ENCODE data around the gene TNPO1. TPM values are rescaled to one million over a fixed set of nuclear protein-coding genes. Genes with fewer than 3 reads are reported as not detected.

TNPO1 gene
- total RNA-seq, 1 donor from 2014 or later, result 316 TPM

DNA sequence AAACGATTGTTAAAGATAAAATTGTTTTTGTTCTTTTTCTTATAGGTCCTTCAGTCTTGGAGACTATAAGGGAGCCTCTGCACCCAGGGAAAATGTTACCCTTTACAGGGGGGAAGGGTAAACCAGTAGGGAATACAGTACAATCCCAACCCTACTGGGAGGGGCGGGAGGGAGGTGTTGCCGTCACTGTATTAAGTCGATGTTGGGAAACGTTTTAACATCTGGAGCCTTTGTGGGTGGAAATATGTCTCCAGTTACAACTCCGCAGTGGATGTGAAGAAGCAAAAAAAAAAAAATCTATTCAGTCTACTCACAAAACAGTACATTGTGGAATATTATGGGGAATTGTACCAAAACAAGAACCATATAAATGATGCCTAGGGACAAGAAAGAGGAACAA is 92.2 kb downstream of the TNPO1 start:
- peaks cover 35% of the 10 kb centered on the region for H3K36me3 Mint-ChIP-seq

GRCh38 chr5:72917371-72917776 is 100.9 kb downstream of the TNPO1 start:
- Histone ChIP-seq H3K4me2 (no peak overlapping the region), H3K9ac (no peak overlapping the region), H3F3A (ENCODE audit: low read depth) (peaks cover 14% of the 10 kb centered on the region), H3K27ac (no peak overlapping the region), H3K4me1 (no peaks in the 10 kb centered on the region), H3K4me3 (no peak overlapping the region), H3K9me3 (ENCODE audit: low read depth) (no peaks in the 10 kb centered on the region), H3K27me3 (no peaks in the 10 kb centered on the region), H3K79me2 (ENCODE audit: low read depth) (no peaks in the 10 kb centered on the region), H4K20me1 (ENCODE audit: low read depth) (no peaks in the 10 kb centered on the region), H3K36me3 (peaks cover 6% of the 10 kb centered on the region), H2AFZ (replicated peaks) (no peak overlapping the region)
- no peak for DNase-seq (ENCODE audit: low spot score)
- TF ChIP-seq EZH2phosphoT487 (IDR thresholded peaks at IDR 0.05) (no peak), EZH2 (IDR thresholded peaks at IDR 0.05) (no peak)
- TF ChIP-seq, protein P1, sequence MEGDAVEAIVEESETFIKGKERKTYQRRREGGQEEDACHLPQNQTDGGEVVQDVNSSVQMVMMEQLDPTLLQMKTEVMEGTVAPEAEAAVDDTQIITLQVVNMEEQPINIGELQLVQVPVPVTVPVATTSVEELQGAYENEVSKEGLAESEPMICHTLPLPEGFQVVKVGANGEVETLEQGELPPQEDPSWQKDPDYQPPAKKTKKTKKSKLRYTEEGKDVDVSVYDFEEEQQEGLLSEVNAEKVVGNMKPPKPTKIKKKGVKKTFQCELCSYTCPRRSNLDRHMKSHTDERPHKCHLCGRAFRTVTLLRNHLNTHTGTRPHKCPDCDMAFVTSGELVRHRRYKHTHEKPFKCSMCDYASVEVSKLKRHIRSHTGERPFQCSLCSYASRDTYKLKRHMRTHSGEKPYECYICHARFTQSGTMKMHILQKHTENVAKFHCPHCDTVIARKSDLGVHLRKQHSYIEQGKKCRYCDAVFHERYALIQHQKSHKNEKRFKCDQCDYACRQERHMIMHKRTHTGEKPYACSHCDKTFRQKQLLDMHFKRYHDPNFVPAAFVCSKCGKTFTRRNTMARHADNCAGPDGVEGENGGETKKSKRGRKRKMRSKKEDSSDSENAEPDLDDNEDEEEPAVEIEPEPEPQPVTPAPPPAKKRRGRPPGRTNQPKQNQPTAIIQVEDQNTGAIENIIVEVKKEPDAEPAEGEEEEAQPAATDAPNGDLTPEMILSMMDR (IDR thresholded peaks at IDR 0.05), result no peak
- Mint-ChIP-seq H3K27ac (no peak overlapping the region), H3K4me1 (no peaks in the 10 kb centered on the region), H3K36me3 (peaks cover 3% of the 10 kb centered on the region), H3K27me3 (ENCODE audit: insufficient read depth, low read depth) (no peaks in the 10 kb centered on the region), H3K4me3 (no peak overlapping the region), H3K9me3 (no peaks in the 10 kb centered on the region)

More for the DNA sequence above, 92.2 kb downstream of the TNPO1 start:
- Mint-ChIP-seq H3K4me3 (no peak overlapping the region), H3K27ac (no peak overlapping the region), H3K27me3 (ENCODE audit: insufficient read depth, low read depth) (no peaks in the 10 kb centered on the region), H3K9me3 (no peaks in the 10 kb centered on the region), H3K4me1 (no peaks in the 10 kb centered on the region)
- Histone ChIP-seq H3K79me2 (ENCODE audit: low read depth) (no peaks in the 10 kb centered on the region), H4K20me1 (ENCODE audit: low read depth) (no peaks in the 10 kb centered on the region), H3K9me3 (ENCODE audit: low read depth) (no peaks in the 10 kb centered on the region), H3K4me2 (no peak overlapping the region), H3K4me1 (no peaks in the 10 kb centered on the region), H3K27ac (no peak overlapping the region), H3F3A (ENCODE audit: low read depth) (no peaks in the 10 kb centered on the region), H2AFZ (replicated peaks) (no peak overlapping the region), H3K27me3 (no peaks in the 10 kb centered on the region), H3K4me3 (no peak overlapping the region), H3K9ac (no peak overlapping the region), H3K36me3 (peaks cover 15% of the 10 kb centered on the region)
- no peak for DNase-seq (ENCODE audit: low spot score)
- TF ChIP-seq, protein P1 (IDR thresholded peaks at IDR 0.05), result no peak
- no peak for TF ChIP-seq EZH2 (IDR thresholded peaks at IDR 0.05)
- TF ChIP-seq EZH2phosphoT487 (IDR thresholded peaks at IDR 0.05), result no peak

GRCh38 chr5:72920690-72921502 is 104.4 kb downstream of the TNPO1 start:
- no peaks in the 10 kb centered on the region for H3K36me3 ChIP-seq
- no peaks in the 10 kb centered on the region for H4K20me1 ChIP-seq (ENCODE audit: low read depth)
- peaks cover under 1% of the 10 kb centered on the region for H3K9me3 Mint-ChIP-seq
- H3K27ac Mint-ChIP-seq, result no peak overlapping the region
- no peak overlapping the region for H2AFZ ChIP-seq (replicated peaks)
- no peaks in the 10 kb centered on the region for H3K27me3 Mint-ChIP-seq (ENCODE audit: insufficient read depth, low read depth)
- no peak overlapping the region for H3K4me3 Mint-ChIP-seq
- peak; percentile 8 for DNase-seq (ENCODE audit: low spot score)
- H3K4me2 ChIP-seq, result no peak overlapping the region
- no peaks in the 10 kb centered on the region for H3K4me1 ChIP-seq
- H3K27me3 ChIP-seq, result no peaks in the 10 kb centered on the region
- H3K79me2 ChIP-seq (ENCODE audit: low read depth), result no peaks in the 10 kb centered on the region
- H3K4me1 Mint-ChIP-seq, result no peaks in the 10 kb centered on the region
- no peak overlapping the region for H3K4me3 ChIP-seq
- no peak overlapping the region for H3K9ac ChIP-seq
- H3K36me3 Mint-ChIP-seq, result no peaks in the 10 kb centered on the region
- TF ChIP-seq, protein P1 (IDR thresholded peaks at IDR 0.05), result peak; percentile 53
- TF ChIP-seq EZH2phosphoT487 (IDR thresholded peaks at IDR 0.05) (no peak), EZH2 (IDR thresholded peaks at IDR 0.05) (no peak)
- H3K27ac ChIP-seq, result no peak overlapping the region
- H3F3A ChIP-seq (ENCODE audit: low read depth), result peaks cover 14% of the 10 kb centered on the region
- H3K9me3 ChIP-seq (ENCODE audit: low read depth), result no peaks in the 10 kb centered on the region
